Vagina (tissue), 2 donors: Measurements from ENCODE around the gene EDAR.

Source experiments
- CTCF ChIP-seq, 3 experiments: fragments of 450-650 bp in 2 of 3; fragments of 200-600 bp in 1 of 3; sonication (generic) in 1 of 3; IDR thresholded peaks; one replicate each; pipeline ENCODE4 v1.5.1; 2017 to 2019; ENCODE audit warnings: antibody characterized with exemption in 3 of 3, mild to moderate bottlenecking in 2 of 3, moderate library complexity in 2 of 3
- POLR2AphosphoS5 ChIP-seq, 2 donors: sonication (generic); formaldehyde crosslinking; IDR thresholded peaks; one replicate each; pipeline ENCODE4 v1.9.0; 2017; ENCODE audit warnings: antibody characterized with exemption in 2 of 2, mild to moderate bottlenecking in 2 of 2, low read depth in 1 of 2; ENCODE audit not compliant: insufficient read depth in 1 of 2

- TF ChIP-seq CTCF (IDR thresholded peaks at IDR 0.05) (no peak), POLR2AphosphoS5 (IDR thresholded peaks at IDR 0.05; ENCODE audit: insufficient read depth in 1 of 2, low read depth in 1 of 2) (no peak)
Observed at GRCh38 chr2:108975613-108976435, 13.2 kb downstream of the EDAR start.
